ENCODE data around the gene IL17F.

DNA sequence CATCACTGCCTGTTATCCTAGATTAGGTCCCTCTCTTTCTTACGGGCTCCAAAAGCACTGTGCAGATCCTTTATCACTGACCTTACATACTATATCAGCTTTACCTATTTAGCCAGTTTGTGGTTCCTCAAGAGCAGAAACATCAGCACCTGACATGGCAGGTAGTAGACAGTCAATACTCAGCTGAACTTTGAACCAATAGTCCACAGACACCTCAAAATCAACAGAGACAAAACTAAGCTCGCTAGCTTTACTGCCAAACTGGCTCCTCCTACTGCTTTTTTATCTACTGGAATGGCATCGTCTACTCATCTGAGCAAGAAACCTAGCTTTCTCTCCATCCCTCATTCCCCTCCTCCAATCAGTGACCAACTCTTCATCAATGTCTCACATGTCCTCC, 52.5 kb downstream of the IL17F start:
- no peak for TF ChIP-seq POLR2A (IDR thresholded peaks at IDR 0.05)
- TF ChIP-seq, protein P1, sequence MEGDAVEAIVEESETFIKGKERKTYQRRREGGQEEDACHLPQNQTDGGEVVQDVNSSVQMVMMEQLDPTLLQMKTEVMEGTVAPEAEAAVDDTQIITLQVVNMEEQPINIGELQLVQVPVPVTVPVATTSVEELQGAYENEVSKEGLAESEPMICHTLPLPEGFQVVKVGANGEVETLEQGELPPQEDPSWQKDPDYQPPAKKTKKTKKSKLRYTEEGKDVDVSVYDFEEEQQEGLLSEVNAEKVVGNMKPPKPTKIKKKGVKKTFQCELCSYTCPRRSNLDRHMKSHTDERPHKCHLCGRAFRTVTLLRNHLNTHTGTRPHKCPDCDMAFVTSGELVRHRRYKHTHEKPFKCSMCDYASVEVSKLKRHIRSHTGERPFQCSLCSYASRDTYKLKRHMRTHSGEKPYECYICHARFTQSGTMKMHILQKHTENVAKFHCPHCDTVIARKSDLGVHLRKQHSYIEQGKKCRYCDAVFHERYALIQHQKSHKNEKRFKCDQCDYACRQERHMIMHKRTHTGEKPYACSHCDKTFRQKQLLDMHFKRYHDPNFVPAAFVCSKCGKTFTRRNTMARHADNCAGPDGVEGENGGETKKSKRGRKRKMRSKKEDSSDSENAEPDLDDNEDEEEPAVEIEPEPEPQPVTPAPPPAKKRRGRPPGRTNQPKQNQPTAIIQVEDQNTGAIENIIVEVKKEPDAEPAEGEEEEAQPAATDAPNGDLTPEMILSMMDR (IDR thresholded peaks at IDR 0.05): no peak
